H9 (cell line): ENCODE data around the gene CD226. TPM values are rescaled to one million over a fixed set of nuclear protein-coding genes. Genes with fewer than 3 reads are reported as not detected.

Source experiments
- DNase-seq: peaks from one replicate; pipeline ENCODE4 v3.0.0-alpha.2; 2017
- H2AFZ ChIP-seq: one replicate; pipeline ENCODE4 v1.6.1; 2013; ENCODE audit warnings: mild to moderate bottlenecking, low read length, control low read depth, moderate library complexity
- H2AK5ac ChIP-seq: 2 replicates; pipeline ENCODE4 v1.6.1; 2013; ENCODE audit warnings: low read length, control low read depth, mixed read lengths; ENCODE audit not compliant: insufficient read length
- H2BK120ac ChIP-seq: one replicate; pipeline ENCODE4 v1.6.1; 2013; ENCODE audit warnings: low read depth, mild to moderate bottlenecking, low read length, control low read depth, inconsistent platforms; ENCODE audit not compliant: poor library complexity, severe bottlenecking
- H2BK12ac ChIP-seq: 2 replicates; pipeline ENCODE4 v1.6.1; 2013; ENCODE audit warnings: low read length, control low read depth, mixed read lengths, low read depth; ENCODE audit not compliant: insufficient read length
- H2BK15ac ChIP-seq: 2 replicates; pipeline ENCODE4 v1.6.1; 2013; ENCODE audit warnings: low read depth, low read length, control low read depth
- H2BK20ac ChIP-seq: one replicate; pipeline ENCODE4 v1.6.1; 2013; ENCODE audit warnings: low read depth, mild to moderate bottlenecking, low read length, control low read depth, inconsistent platforms; ENCODE audit not compliant: poor library complexity, severe bottlenecking
- H2BK5ac ChIP-seq: 2 replicates; pipeline ENCODE4 v1.6.1; 2013; ENCODE audit warnings: low read length, control low read depth, mixed read lengths; ENCODE audit not compliant: insufficient read length
- H3K14ac ChIP-seq: 2 replicates; pipeline ENCODE4 v1.6.1; 2013; ENCODE audit warnings: low read length, control low read depth; ENCODE audit not compliant: insufficient read depth
- H3K18ac ChIP-seq: 2 replicates; pipeline ENCODE4 v1.6.1; 2013; ENCODE audit warnings: low read depth, mild to moderate bottlenecking, mixed read lengths, low read length, control low read depth; ENCODE audit not compliant: insufficient read length
- H3K23ac ChIP-seq: 2 replicates; pipeline ENCODE4 v1.6.1; 2013; ENCODE audit warnings: low read length, control low read depth, mixed read lengths, low read depth; ENCODE audit not compliant: insufficient read length
- H3K23me2 ChIP-seq: 2 replicates; pipeline ENCODE4 v1.6.1; 2013; ENCODE audit warnings: low read depth, mild to moderate bottlenecking, mixed read lengths, low read length, control low read depth; ENCODE audit not compliant: insufficient read length, poor library complexity, severe bottlenecking
- H3K27ac ChIP-seq: 2 replicates; pipeline ENCODE4 v1.5.1; 2013; ENCODE audit warnings: low read length, control low read depth, mixed read lengths, low read depth; ENCODE audit not compliant: insufficient read length
- H3K27me3 ChIP-seq: 2 replicates; pipeline ENCODE4 v1.6.1; 2013; ENCODE audit warnings: low read length, control low read depth, inconsistent platforms; ENCODE audit not compliant: insufficient read depth
- H3K4ac ChIP-seq: 2 replicates; pipeline ENCODE4 v1.6.1; 2013; ENCODE audit warnings: low read depth, mild to moderate bottlenecking, control low read depth, inconsistent platforms, low read length, moderate library complexity
- H3K4me1 ChIP-seq: 2 replicates; pipeline ENCODE4 v1.6.1; 2013; ENCODE audit warnings: low read length, control low read depth, inconsistent platforms; ENCODE audit not compliant: insufficient read depth
- H3K4me2 ChIP-seq: 2 replicates; pipeline ENCODE4 v1.6.1; 2013; ENCODE audit warnings: low read length, control low read depth, mixed read lengths; ENCODE audit not compliant: insufficient read length, insufficient read depth
- H3K56ac ChIP-seq: 2 replicates; pipeline ENCODE4 v1.6.1; 2013; ENCODE audit warnings: low read depth, mild to moderate bottlenecking, mixed read lengths, low read length, control low read depth; ENCODE audit not compliant: insufficient read length
- H3K79me1 ChIP-seq: 2 replicates; pipeline ENCODE4 v1.6.1; 2013; ENCODE audit warnings: low read depth, mild to moderate bottlenecking, moderate library complexity, low read length, control low read depth, inconsistent platforms; ENCODE audit not compliant: insufficient read depth, poor library complexity, severe bottlenecking
- H3K79me2 ChIP-seq: 2 replicates; pipeline ENCODE4 v1.6.1; 2013; ENCODE audit warnings: low read length, control low read depth, inconsistent platforms; ENCODE audit not compliant: insufficient read depth
- H3K9ac ChIP-seq: 2 replicates; pipeline ENCODE4 v1.6.1; 2013; ENCODE audit warnings: low read length, control low read depth, mixed read lengths; ENCODE audit not compliant: insufficient read length; ENCODE audit errors: extremely low read depth
- H3K9me3 ChIP-seq: one replicate; pipeline ENCODE4 v1.6.1; 2013; ENCODE audit warnings: low read depth, low read length, inconsistent platforms; ENCODE audit not compliant: control insufficient read depth
- H3T11ph ChIP-seq: one replicate; pipeline ENCODE4 v1.6.1; 2013; ENCODE audit warnings: mild to moderate bottlenecking, low read length, control low read depth, inconsistent platforms
- H4K20me1 ChIP-seq: one replicate; pipeline ENCODE4 v1.6.1; 2013; ENCODE audit not compliant: control insufficient read depth, insufficient read length, insufficient read depth
- H4K5ac ChIP-seq: 2 replicates; pipeline ENCODE4 v1.6.1; 2013; ENCODE audit warnings: low read depth, mild to moderate bottlenecking, mixed read lengths, low read length, control low read depth; ENCODE audit not compliant: insufficient read length
- H4K8ac ChIP-seq: replicated peaks from 2 replicates; pipeline ENCODE4 v1.6.1; 2013; ENCODE audit warnings: low read length, control low read depth, mixed read lengths, low read depth; ENCODE audit not compliant: insufficient read length
- H4K91ac ChIP-seq: 2 replicates; pipeline ENCODE4 v1.6.1; 2013; ENCODE audit warnings: low read depth, mild to moderate bottlenecking, moderate library complexity, mixed read lengths, low read length, control low read depth; ENCODE audit not compliant: insufficient read length
- H3K27ac Mint-ChIP-seq, 3 experiments: 2 replicates in 2 of 3; 3 replicates in 1 of 3; pipeline ENCODE4 v1.8.0; 2020 to 2021; ENCODE audit warnings: mixed read lengths in 3 of 3, mild to moderate bottlenecking in 1 of 3, moderate library complexity in 1 of 3
- H3K27me3 Mint-ChIP-seq: 2 replicates; pipeline ENCODE4 v1.8.0; 2021; ENCODE audit warnings: low read depth, mild to moderate bottlenecking, moderate library complexity, mixed read lengths
- H3K36me3 Mint-ChIP-seq, 3 experiments: 2 replicates in 2 of 3; 3 replicates in 1 of 3; pipeline ENCODE4 v1.8.0; 2020 to 2021; ENCODE audit warnings: low read depth in 3 of 3, mixed read lengths in 3 of 3; ENCODE audit not compliant: insufficient read depth in 1 of 3
- H3K4me1 Mint-ChIP-seq, 2 experiments: 2 replicates each; pipeline ENCODE4 v1.8.0; 2020; ENCODE audit warnings: mixed read lengths in 2 of 2
- H3K4me3 Mint-ChIP-seq, 2 experiments: 2 replicates in 1 of 2; 3 replicates in 1 of 2; pipeline ENCODE4 v1.8.0; 2020 to 2021; ENCODE audit warnings: mild to moderate bottlenecking in 2 of 2, mixed read lengths in 2 of 2, moderate library complexity in 1 of 2
- H3K9me3 Mint-ChIP-seq, 2 experiments: 2 replicates in 1 of 2; 3 replicates in 1 of 2; pipeline ENCODE4 v1.8.0; 2020; ENCODE audit warnings: mild to moderate bottlenecking in 2 of 2, mixed read lengths in 2 of 2, moderate library complexity in 1 of 2
- CTCF ChIP-seq: fragments of 200-600 bp; sonication (generic); conservative IDR thresholded peaks from 3 replicates; pipeline ENCODE4 v1.8.0; 2021; ENCODE audit warnings: antibody characterized with exemption, mild to moderate bottlenecking
- WGBS: extraction: QIAGEN DNeasy Blood & Tissue Kit; methylation state at CpG from one replicate; pipeline ENCODE4 v1.1.7; 2013; ENCODE audit warnings: missing lambda C conversion rate, low lambda C conversion rate, mixed read lengths; ENCODE audit not compliant: insufficient read length; ENCODE audit errors: extremely low coverage; 5-methylcytosine and 5-hydroxymethylcytosine counted together
- total RNA-seq: library from RNA; stranded (reverse); gene quantifications from 2 replicates; pipeline ENCODE4 v1.2.1, GENCODE V29; 2021

The CD226 gene
- total RNA-seq, 1 experiment from 2014 or later = not detected

DNA sequence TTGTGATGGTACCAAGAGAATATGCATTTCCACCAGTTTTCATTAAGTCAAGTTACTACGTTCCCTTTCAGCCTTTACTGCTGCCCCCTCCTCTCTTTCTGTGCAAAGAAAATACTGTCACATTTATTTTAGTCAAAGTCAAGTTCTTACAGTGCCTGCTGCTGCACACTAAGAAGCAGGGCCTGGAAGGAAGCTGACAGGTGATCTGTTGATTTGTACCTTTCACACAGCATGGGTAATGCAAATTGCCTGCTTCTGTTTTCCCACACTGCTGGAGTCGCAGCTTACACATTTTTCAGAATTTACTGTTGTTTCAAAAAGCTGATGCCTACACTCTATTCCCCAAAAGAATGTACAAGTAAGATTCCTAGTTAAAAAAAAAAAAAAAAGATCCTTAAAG is 48.7 kb upstream of the CD226 start:
- Histone ChIP-seq H3K4me1 (peaks cover 5% of the 10 kb centered on the region; the same call in 1 of the 2 replicates), H2BK5ac (no peak overlapping the region), H3K14ac (no peak overlapping the region), H2AFZ (no peak overlapping the region), H2BK20ac (no peak overlapping the region), H3K79me2 (no peaks in the 10 kb centered on the region), H3K79me1 (no peaks in the 10 kb centered on the region), H2AK5ac (no peak overlapping the region), H3K23me2 (no peaks in the 10 kb centered on the region), H2BK15ac (no peak overlapping the region), H3K9me3 (no peaks in the 10 kb centered on the region), H4K91ac (no peak overlapping the region), H4K20me1 (no peaks in the 10 kb centered on the region), H3K56ac (no peak overlapping the region), H2BK120ac (no peak overlapping the region), H3K23ac (no peak overlapping the region), H3K18ac (no peak overlapping the region), H3K27ac (no peak overlapping the region), H4K8ac (no peak overlapping the region), H3K4me2 (no peak overlapping the region), H4K5ac (no peak overlapping the region), H3T11ph (no peak overlapping the region), H3K27me3 (peaks cover 3% of the 10 kb centered on the region; the same call in 1 of the 2 replicates), H3K4ac (no peak overlapping the region), H2BK12ac (no peak overlapping the region), H3K9ac (no peak overlapping the region)
- Mint-ChIP-seq H3K36me3 (peaks cover 0 to 5% (median 0%) of the 10 kb centered on the region in 3 experiments; a peak in 3 of 7 replicates), H3K9me3 (no peaks in the 10 kb centered on the region; a peak in 1 of 5 replicates), H3K4me1 (peaks cover 27 to 30% of the 10 kb centered on the region in 2 experiments), H3K4me3 (no peak overlapping the region), H3K27me3 (no peaks in the 10 kb centered on the region), H3K27ac (peak overlapping the region in 1 of 3 experiments; percentile 18; a peak in 1 of 7 replicates)
- no peak for DNase-seq
- no CpG with 5 or more reads among the region's 2 CpGs for WGBS
- TF ChIP-seq CTCF = no peak
